Motor neuron (in vitro differentiated cells): ENCODE measurements around the gene CLDN4. TPM values are rescaled to one million over a fixed set of nuclear protein-coding genes. Genes with fewer than 3 reads are reported as not detected.

Experiments
- ATAC-seq, 8 experiments: fragments of 200-7000 bp; cut with Tn5 transposase; replicated peaks in 6 of 8; 2 replicates each; pipeline ENCODE4 v1.8.0; 2021; ENCODE audit warnings: mild to moderate bottlenecking in 8 of 8, moderate library complexity in 8 of 8
- H3K27ac ChIP-seq, 2 donors: fragments of 250-450 bp; sonication (Bioruptor Pico); 2 replicates each; pipeline ENCODE4 v1.9.0; 2021; ENCODE audit warnings: antibody characterized with exemption in 2 of 2, mild to moderate bottlenecking in 2 of 2, moderate library complexity in 1 of 2
- H3K4me1 ChIP-seq, 2 donors: fragments of 250-450 bp; sonication (Bioruptor Pico); replicated peaks in 1 of 2; 2 replicates each; pipeline ENCODE4 v1.6.1; 2021; ENCODE audit warnings: antibody characterized with exemption in 2 of 2, mild to moderate bottlenecking in 2 of 2, moderate library complexity in 1 of 2
- H3K4me3 ChIP-seq, 5 donors: fragments of 250-450 bp; sonication (Bioruptor Pico); 2 replicates each; pipeline ENCODE4 v1.9.0; 2021; ENCODE audit warnings: antibody characterized with exemption in 5 of 5, mild to moderate bottlenecking in 5 of 5, moderate library complexity in 4 of 5
- WGBS, 10 experiments: fragments of 450-650 bp; shearing (Covaris generic); methylation state at CpG; one replicate each; pipeline ENCODE4 v1.0.0; 2022; 5-methylcytosine and 5-hydroxymethylcytosine counted together
- in situ Hi-C, 9 experiments: fragments of 400-800 bp; cut with MboI; loops; one replicate each; pipeline ENCODE4 v1.15.0; 2021; ENCODE audit warnings: low sequenced_read_pairs in 9 of 9, low pct_unique_long_range_greater_than_20kb in 2 of 9; ENCODE audit not compliant: unreplicated experiment in 9 of 9
- total RNA-seq, 8 experiments: library from RNA; unstranded; fragments of 300-600 nt; gene quantifications; 2 replicates each; pipeline versions ENCODE4 v1.2.3 to v1.2.4, GENCODE V29; 2022

Gene CLDN4
- total RNA-seq, 8 experiments from 2014 or later, result 0.17 to 2.7 (median 1.3) TPM

GRCh38 chr7:73858807-73859206 is 28.0 kb downstream of the CLDN4 start:
- Histone ChIP-seq H3K4me1 (no peaks in the 10 kb centered on the region), H3K27ac (no peak overlapping the region), H3K4me3 (no peak overlapping the region)
- in situ Hi-C loops, result loop anchor here in 4 of 9 experiments (10.0 to 25.0 kb wide), 4 partner anchors 247 to 353 kb away; partner anchors contain the start of genes MLXIPL (in 2 of the 4) and LAT2 (in 1 of the 4)
- 60 to 100% (median 80%) methylated on average over 1 to 2 of the region's 2 CpGs; no CpG with 5 or more reads in 5 of the 10 experiments for WGBS, 10 experiments
- no peak for ATAC-seq

- ATAC-seq, result no peak
- no peaks in the 10 kb centered on the region for H3K4me1 ChIP-seq
- 62 to 100% (median 82%) methylated on average over 1 to 4 of the region's 11 CpGs; no CpG with 5 or more reads in 2 of the 10 experiments for WGBS, 10 experiments
- no peak within 1 kb of the TSS for H3K4me3 ChIP-seq
- in situ Hi-C loops, result loop anchor here in 3 of 9 experiments (10.0 to 25.0 kb wide), 4 partner anchors 164 to 351 kb away; partner anchors contain the start of genes MLXIPL (in 2 of the 3), ELN (in 1 of the 3) and LAT2 (in 1 of the 3)
- H3K27ac ChIP-seq, result no peak within 1 kb of the TSS
Measured at GRCh38 chr7:73860859-73861258, 30.1 kb downstream of the CLDN4 start, which contains the start of gene TMEM270. TSS of gene TMEM270 (plus strand) at chr7:73861159. CDS start at chr7:73861195, 36 bp downstream.

GRCh38 chr7:73861305-73861704 is 30.5 kb downstream of the CLDN4 start:
- ATAC-seq, result no peak
- in situ Hi-C loops, result loop anchor here in 3 of 9 experiments (10.0 to 25.0 kb wide), 4 partner anchors 163 to 351 kb away; partner anchors contain the start of genes MLXIPL (in 2 of the 3), ELN (in 1 of the 3) and LAT2 (in 1 of the 3)
- Histone ChIP-seq H3K4me3 (no peak overlapping the region), H3K4me1 (no peaks in the 10 kb centered on the region), H3K27ac (no peak overlapping the region)
- 72 to 93% (median 89%) methylated on average over 3 to 6 of the region's 12 CpGs; no CpG with 5 or more reads in 7 of the 10 experiments for WGBS, 10 experiments

- no peak overlapping the region for H3K4me3 ChIP-seq
- in situ Hi-C loops, result loop anchor here in 3 of 9 experiments (10.0 to 25.0 kb wide), 4 partner anchors 160 to 347 kb away; partner anchors contain the start of genes MLXIPL (in 2 of the 3), ELN (in 1 of the 3) and LAT2 (in 1 of the 3)
- no peak overlapping the region for H3K27ac ChIP-seq
- no peak for ATAC-seq
- H3K4me1 ChIP-seq, result peaks cover 14 to 15% of the 10 kb centered on the region in 2 donors
- 60 to 100% (median 90%) methylated on average over 1 to 2 of the region's 8 CpGs; no CpG with 5 or more reads in 6 of the 10 experiments for WGBS, 10 experiments
Measured at GRCh38 chr7:73864981-73865711, 34.4 kb downstream of the CLDN4 start.

GRCh38 chr7:73865738-73866445 is 35.1 kb downstream of the CLDN4 start:
- in situ Hi-C loops, result loop anchor here in 3 of 9 experiments (10.0 to 25.0 kb wide), 4 partner anchors 159 to 346 kb away; partner anchors contain the start of genes MLXIPL (in 2 of the 3), ELN (in 1 of the 3) and LAT2 (in 1 of the 3)
- WGBS, 10 experiments, result 33 to 100% (median 77%) methylated on average over 1 to 3 of the region's 6 CpGs; no CpG with 5 or more reads in 6 of the 10 experiments
- Histone ChIP-seq H3K27ac (no peak overlapping the region), H3K4me3 (no peak overlapping the region), H3K4me1 (peaks cover 16 to 20% of the 10 kb centered on the region in 2 donors)
- peak in 4 of 8 experiments; percentile 29 to 89 (median 82) for ATAC-seq

GRCh38 chr7:73866446-73866767 is 35.6 kb downstream of the CLDN4 start:
- WGBS, 10 experiments, result 75 to 100% (median 90%) methylated on average over 1 of the region's 1 CpG; no CpG with 5 or more reads in 6 of the 10 experiments
- in situ Hi-C loops, result loop anchor here in 3 of 9 experiments (10.0 to 25.0 kb wide), 4 partner anchors 158 to 346 kb away; partner anchors contain the start of genes MLXIPL (in 2 of the 3), ELN (in 1 of the 3) and LAT2 (in 1 of the 3)

GRCh38 chr7:73869011-73869798 is 38.4 kb downstream of the CLDN4 start:
- Histone ChIP-seq H3K27ac (no peak overlapping the region), H3K4me3 (no peak overlapping the region), H3K4me1 (peaks cover 16 to 20% of the 10 kb centered on the region in 2 donors)
- peak in 5 of 8 experiments; percentile 21 to 36 (median 31) for ATAC-seq
- no CpG with 5 or more reads among the region's 24 CpGs for WGBS, 10 experiments
- in situ Hi-C loops, result loop anchor here in 3 of 9 experiments (10.0 to 25.0 kb wide), 4 partner anchors 156 to 343 kb away; partner anchors contain the start of genes MLXIPL (in 2 of the 3), ELN (in 1 of the 3) and LAT2 (in 1 of the 3)

More at GRCh38 chr7:73866446-73866767, 35.6 kb downstream of the CLDN4 start:
- no peak overlapping the region for H3K4me3 ChIP-seq
- H3K4me1 ChIP-seq, result peaks cover 16 to 20% of the 10 kb centered on the region in 2 donors
- no peak for ATAC-seq
- no peak overlapping the region for H3K27ac ChIP-seq

GRCh38 chr7:73870041-73870492 is 39.3 kb downstream of the CLDN4 start:
- in situ Hi-C loops, result loop anchor here in 3 of 9 experiments (25.0 kb wide), 3 partner anchors 258 to 342 kb away; partner anchors contain the start of genes MLXIPL (in 2 of the 3) and LAT2 (in 1 of the 3)
- Histone ChIP-seq H3K4me1 (peaks cover 16 to 20% of the 10 kb centered on the region in 2 donors), H3K27ac (no peak overlapping the region), H3K4me3 (no peak overlapping the region)
- 53 to 90% (median 56%) methylated on average over 2 to 4 of the region's 15 CpGs; no CpG with 5 or more reads in 7 of the 10 experiments for WGBS, 10 experiments
- peak in 5 of 8 experiments; percentile 86 to 93 (median 91) for ATAC-seq

GRCh38 chr7:73871163-73872011 is 40.6 kb downstream of the CLDN4 start:
- peak in 3 of 8 experiments; percentile 53 to 86 (median 69) for ATAC-seq
- in situ Hi-C loops, result loop anchor here in 3 of 9 experiments (25.0 kb wide), 3 partner anchors 259 to 341 kb away; partner anchors contain the start of genes MLXIPL (in 2 of the 3) and LAT2 (in 1 of the 3)

GRCh38 chr7:73872056-73872908 is 41.5 kb downstream of the CLDN4 start:
- WGBS, 10 experiments, result 32 to 100% (median 63%) methylated on average over 1 to 8 of the region's 13 CpGs; no CpG with 5 or more reads in 3 of the 10 experiments
- in situ Hi-C loops, result loop anchor here in 3 of 9 experiments (25.0 kb wide), 3 partner anchors 260 to 340 kb away; partner anchors contain the start of genes MLXIPL (in 2 of the 3) and LAT2 (in 1 of the 3)
- ATAC-seq, result no peak

More at GRCh38 chr7:73871163-73872011, 40.6 kb downstream of the CLDN4 start:
- WGBS, 10 experiments, result 15 to 93% (median 87%) methylated on average over 2 to 5 of the region's 20 CpGs; no CpG with 5 or more reads in 5 of the 10 experiments
- H3K27ac ChIP-seq, result no peak overlapping the region
- no peak overlapping the region for H3K4me3 ChIP-seq
- peaks cover 16 to 20% of the 10 kb centered on the region in 2 donors for H3K4me1 ChIP-seq

More at GRCh38 chr7:73872056-73872908, 41.5 kb downstream of the CLDN4 start:
- no peak overlapping the region for H3K27ac ChIP-seq
- H3K4me1 ChIP-seq, result peaks cover 16 to 20% of the 10 kb centered on the region in 2 donors
- no peak overlapping the region for H3K4me3 ChIP-seq
